Measurements from ENCODE around the gene RNF225. TPM values are rescaled to one million over a fixed set of nuclear protein-coding genes. Genes with fewer than 3 reads are reported as not detected.

RNF225 gene
- total and polyA plus RNA-seq, 9 of the 15 experiments (the other 6 are each of a cell fraction or from before 2014, with no cell fraction given): 0.33 TPM; not detected in 8

DNA sequence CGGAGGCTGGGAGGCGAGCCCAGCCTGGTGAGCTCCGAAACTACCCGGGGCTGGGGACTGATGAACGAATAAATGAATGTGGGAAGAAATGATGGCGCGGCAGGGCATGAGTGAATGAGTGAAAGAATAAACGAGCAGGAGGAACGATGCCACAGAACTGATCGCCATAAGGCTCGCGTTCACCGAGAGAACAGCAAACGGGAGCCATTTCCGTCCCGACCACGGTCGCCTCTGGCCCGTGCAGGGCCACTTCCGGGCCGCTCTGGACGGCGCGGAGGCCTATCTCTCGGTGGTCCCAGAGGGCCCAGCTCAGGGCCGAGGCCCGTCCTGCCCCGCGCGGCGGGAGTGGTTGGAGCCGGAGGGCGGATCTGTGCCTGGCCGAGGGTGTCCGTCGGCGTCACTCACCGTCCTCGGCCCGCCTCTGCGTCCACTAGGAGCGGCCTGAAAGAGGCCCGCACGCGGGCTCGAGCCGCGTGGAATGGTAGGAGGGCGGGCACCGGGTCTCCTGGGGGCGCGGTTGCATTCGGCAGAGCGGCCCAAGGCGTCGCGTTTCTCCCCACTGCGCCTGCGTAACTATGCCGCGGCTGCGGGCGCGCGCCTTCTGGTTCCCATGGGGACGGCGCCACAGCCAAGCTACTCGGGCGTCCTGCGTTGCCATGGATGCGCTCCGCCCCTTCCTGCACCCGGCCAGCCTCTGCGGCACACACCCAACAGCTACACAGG is 33.0 kb upstream of the RNF225 start, which contains the start of gene ZNF497 (continued):
- TF ChIP-seq, protein P1, sequence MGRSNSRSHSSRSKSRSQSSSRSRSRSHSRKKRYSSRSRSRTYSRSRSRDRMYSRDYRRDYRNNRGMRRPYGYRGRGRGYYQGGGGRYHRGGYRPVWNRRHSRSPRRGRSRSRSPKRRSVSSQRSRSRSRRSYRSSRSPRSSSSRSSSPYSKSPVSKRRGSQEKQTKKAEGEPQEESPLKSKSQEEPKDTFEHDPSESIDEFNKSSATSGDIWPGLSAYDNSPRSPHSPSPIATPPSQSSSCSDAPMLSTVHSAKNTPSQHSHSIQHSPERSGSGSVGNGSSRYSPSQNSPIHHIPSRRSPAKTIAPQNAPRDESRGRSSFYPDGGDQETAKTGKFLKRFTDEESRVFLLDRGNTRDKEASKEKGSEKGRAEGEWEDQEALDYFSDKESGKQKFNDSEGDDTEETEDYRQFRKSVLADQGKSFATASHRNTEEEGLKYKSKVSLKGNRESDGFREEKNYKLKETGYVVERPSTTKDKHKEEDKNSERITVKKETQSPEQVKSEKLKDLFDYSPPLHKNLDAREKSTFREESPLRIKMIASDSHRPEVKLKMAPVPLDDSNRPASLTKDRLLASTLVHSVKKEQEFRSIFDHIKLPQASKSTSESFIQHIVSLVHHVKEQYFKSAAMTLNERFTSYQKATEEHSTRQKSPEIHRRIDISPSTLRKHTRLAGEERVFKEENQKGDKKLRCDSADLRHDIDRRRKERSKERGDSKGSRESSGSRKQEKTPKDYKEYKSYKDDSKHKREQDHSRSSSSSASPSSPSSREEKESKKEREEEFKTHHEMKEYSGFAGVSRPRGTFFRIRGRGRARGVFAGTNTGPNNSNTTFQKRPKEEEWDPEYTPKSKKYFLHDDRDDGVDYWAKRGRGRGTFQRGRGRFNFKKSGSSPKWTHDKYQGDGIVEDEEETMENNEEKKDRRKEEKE (IDR thresholded peaks at IDR 0.05; ENCODE audit: borderline replicate concordance in 1 of 2, control insufficient read depth in 1 of 2, low read depth in 2 of 2, low read length in 1 of 2): 0 out of 4 replicates have a peak, but pooled peaks of 1 of the 2 experiments have one; percentile 60
- TF ChIP-seq, protein P2, sequence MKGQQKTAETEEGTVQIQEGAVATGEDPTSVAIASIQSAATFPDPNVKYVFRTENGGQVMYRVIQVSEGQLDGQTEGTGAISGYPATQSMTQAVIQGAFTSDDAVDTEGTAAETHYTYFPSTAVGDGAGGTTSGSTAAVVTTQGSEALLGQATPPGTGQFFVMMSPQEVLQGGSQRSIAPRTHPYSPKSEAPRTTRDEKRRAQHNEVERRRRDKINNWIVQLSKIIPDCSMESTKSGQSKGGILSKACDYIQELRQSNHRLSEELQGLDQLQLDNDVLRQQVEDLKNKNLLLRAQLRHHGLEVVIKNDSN (CRISPR knock-in tag; IDR thresholded peaks at IDR 0.05): no peak
- TF ChIP-seq ZNF24 (IDR thresholded peaks at IDR 0.05) (peak; percentile 87), ARNT (IDR thresholded peaks at IDR 0.05) (peak in 1 of 2 experiments; percentile 64; a peak in 2 of 4 replicates), ZFX (CRISPR knock-in tag; IDR thresholded peaks at IDR 0.05) (peak; percentile 99), MYC (IDR thresholded peaks at IDR 0.05; ENCODE audit: low read depth, low read length) (peak; percentile 87), MYC (CRISPR knock-in tag; IDR thresholded peaks at IDR 0.05; ENCODE audit: borderline replicate concordance, low read depth) (peak; percentile 69; the same call in 1 of the 2 replicates), POLR2AphosphoS5 (IDR thresholded peaks at IDR 0.05; ENCODE audit: control insufficient read depth, insufficient read depth, low read depth, low read length) (peak; percentile 83), NEUROD1 (IDR thresholded peaks at IDR 0.05; ENCODE audit: borderline replicate concordance, low read depth, low read length, partially characterized antibody) (peak; percentile 90), ZNF717 (CRISPR knock-in tag; IDR thresholded peaks at IDR 0.05) (no peak), WHSC1 (IDR thresholded peaks at IDR 0.05; ENCODE audit: low read length) (no peak), MBD2 (IDR thresholded peaks at IDR 0.05; ENCODE audit: borderline replicate concordance, low read depth) (0 out of 2 replicates have a peak, but pooled peaks have one; percentile 72), LEF1 (IDR thresholded peaks at IDR 0.05) (peak; percentile 9; the same call in 1 of the 2 replicates), HDAC3 (IDR thresholded peaks at IDR 0.05; ENCODE audit: borderline replicate concordance, partially characterized antibody) (peak; percentile 94), MTA2 (IDR thresholded peaks at IDR 0.05; ENCODE audit: low read depth) (no peak), SAFB (IDR thresholded peaks at IDR 0.05; ENCODE audit: borderline replicate concordance, low read depth, low read length) (peak; percentile 83)
